GM18526 (cell line): ENCODE results near the gene SMIM43.

Experiments
- POLR2A ChIP-seq: IDR thresholded peaks from 3 replicates; pipeline ENCODE4 v1.6.1; 2011; ENCODE audit not compliant: insufficient read length; ENCODE audit errors: extremely low read depth

Gene SMIM43

DNA sequence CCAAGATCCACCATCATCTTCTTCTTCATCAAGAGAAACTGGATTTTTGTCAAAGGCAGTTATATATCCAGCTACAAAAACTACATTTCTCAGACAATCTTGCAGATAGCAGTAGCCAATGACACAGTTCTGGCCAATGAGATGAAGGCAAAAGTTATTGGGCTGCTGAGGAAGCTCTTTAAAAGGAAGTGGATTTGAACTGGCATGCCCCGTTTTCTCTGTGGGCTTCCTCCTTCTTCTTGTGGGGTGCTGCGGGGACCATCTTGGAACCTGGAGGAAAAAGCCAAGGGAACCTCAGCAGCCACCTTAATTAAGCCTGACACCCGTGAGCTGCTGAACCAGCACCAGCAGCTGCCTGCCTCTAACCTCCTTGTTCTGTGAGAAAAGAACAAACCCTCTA, 4.8 kb downstream of the SMIM43 start:
- no peak for TF ChIP-seq POLR2A

DNA sequence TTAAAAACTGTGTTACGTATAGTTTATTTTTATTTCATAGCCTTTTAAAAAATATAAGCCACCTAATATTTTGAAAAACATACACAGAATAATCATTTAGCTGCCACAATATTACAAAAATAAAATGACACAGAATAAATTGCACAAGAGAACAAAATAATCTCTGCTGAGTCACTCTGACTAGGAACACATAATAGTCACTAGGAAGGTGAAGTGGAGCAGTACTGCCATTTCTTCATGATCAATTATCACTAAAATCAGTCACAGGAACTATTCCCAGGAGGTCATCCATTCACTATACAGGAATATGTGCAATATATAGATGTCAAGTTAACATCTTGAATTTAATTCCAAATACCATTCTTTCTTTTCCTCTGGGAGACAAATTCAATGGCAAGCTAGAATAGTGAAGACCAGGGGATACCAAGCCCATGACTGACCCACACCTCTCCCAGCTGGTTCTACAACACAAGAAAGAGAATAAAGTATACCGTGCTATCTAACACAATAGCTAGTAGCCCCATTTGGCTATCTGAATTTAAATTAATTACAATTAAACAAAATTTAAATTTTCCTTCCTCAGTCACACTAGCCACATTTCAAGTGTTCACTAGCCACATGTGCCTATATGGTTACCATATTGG, 5.9 kb downstream of the SMIM43 start:
- TF ChIP-seq POLR2A = no peak

DNA sequence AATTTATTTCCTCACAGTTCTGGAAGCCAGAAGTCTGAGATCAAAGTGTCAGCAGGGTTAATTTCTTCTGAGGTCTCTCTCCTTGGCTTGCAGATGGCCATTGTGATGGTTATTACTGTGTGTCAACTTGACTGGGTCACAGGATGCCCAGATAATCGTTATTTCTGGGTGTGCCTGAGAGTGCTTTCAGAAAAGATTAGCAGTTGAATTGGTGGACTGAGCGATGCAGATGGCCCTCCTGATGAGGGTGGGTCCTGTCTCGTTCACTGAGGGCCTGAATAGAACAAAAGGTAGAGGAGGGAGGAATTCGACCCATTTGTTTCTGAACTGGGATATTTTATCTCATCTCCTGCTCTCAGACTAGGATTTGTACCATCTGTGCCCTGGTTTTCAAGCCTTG, 15.7 kb downstream of the SMIM43 start:
- no peak for TF ChIP-seq POLR2A

DNA sequence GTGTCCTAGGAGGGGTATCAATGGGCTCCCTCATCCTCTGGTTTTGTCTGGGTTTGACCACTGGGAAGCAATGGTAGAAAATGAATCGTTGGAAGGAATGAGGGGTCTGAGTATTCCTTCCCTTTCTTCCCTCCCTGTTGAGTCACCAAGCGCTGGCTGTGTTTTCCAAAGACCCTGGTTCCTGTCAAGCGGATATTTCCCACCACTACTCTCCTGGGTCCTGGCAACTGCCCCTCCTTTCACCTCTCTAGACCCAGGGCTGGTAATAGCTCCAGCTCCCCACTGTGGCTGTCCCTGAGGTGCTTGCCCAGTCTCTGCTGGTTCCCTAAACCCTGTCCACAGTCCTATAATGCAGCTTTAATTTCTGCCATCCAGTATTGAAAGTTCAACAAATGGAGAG, 22.2 kb downstream of the SMIM43 start:
- no peak for TF ChIP-seq POLR2A

DNA sequence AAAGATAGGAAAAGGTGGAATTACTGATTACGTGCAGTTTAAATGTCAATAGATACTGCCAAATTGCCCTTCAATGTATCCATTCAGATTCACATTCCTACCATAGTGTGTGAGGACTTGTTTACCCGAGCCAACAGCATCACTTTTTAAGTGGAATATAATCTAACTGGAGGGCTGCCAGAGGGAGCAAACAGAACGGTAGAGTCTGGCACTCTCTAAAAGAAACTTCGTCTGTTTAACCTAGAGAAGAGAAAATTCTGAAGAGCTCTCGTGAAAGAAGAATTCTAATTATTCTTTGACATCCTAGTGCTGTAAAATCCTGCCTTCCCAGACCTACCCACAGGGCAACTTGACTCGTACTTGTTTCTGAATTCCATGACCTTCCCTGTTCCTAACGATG, 23.2 kb downstream of the SMIM43 start:
- no peak for TF ChIP-seq POLR2A

DNA sequence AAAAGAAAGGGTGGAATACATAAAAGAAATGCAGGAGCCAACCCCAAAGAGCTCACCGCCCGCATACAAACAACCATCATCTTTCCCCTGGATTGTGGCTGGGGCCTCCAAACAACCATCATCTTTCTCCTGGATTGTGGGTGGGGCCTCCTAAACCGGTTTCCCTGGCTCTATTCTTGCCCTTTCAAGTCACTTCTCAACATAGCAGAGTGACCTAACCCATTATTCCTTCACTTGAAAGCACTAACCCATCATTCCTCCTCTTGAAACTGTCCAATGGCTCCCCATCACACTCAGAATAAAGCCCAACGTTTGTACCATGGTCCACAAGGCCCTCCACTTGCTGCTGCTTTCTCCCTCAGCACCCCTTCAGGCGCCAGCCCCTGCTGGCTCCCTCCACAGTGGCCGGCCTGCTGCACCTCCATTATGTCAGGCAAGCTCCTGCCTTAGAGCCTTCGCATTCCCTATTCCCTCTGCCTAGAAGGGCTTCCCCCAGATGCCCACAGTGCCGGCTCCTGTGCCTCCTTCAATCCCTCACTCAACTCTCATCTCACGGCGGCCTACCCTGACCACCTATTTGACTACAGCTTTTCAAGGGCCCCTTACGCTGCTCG, 24.1 kb downstream of the SMIM43 start:
- no peak for TF ChIP-seq POLR2A

DNA sequence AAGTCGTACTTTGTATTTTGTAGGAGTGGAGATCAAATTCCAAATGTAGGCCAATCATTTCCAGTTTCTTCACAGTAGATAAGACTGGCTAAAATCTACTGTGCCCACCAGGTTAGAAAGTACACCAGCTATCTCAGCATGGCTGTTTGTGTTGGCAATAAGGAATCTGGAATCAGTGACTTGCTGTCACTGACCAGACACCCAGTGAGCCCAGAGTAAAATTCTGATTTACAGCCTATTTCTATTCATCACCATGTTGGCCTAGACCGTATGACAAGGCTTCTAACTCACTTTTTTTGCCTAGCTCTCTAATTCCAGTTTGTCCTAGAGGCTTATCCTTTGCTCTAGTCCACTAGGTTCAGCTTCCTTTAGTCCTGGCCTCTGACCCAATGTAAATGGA, 25.4 kb downstream of the SMIM43 start:
- TF ChIP-seq POLR2A = no peak

DNA sequence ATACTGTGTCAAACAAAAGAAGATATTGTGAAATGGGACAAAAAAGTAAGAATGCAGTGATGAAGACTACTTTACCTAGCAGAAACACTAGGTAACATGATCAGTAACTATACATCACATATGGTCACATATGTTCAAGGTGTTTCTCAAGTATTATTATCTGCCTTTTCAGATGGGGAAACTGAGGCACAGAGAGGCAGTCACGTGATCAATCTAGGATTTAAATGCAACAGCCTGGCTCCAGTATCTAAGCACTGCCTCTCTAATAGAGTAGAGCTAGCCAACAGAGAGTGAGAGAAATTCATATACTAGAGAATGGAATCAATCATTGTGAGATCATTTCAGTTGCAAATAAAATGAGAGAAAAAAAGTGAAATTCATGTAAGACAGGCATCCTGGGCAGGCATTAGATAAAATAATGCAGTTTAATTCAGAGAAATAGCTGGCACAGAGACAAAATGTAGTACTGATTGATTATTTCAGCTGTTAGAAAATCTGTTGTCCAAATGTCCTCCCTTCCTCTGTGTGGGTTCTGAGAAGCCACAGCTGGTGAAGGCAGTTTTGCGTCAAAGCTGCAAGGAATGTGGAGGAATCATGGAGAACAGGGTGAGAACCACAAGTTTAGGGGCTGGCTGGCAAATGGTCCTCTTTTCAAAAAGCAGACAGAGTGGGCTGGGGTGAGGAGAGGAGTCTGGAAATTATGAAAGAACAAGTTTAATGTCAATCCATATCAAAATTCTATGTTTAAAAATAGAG, 26.0 kb downstream of the SMIM43 start:
- no peak for TF ChIP-seq POLR2A

DNA sequence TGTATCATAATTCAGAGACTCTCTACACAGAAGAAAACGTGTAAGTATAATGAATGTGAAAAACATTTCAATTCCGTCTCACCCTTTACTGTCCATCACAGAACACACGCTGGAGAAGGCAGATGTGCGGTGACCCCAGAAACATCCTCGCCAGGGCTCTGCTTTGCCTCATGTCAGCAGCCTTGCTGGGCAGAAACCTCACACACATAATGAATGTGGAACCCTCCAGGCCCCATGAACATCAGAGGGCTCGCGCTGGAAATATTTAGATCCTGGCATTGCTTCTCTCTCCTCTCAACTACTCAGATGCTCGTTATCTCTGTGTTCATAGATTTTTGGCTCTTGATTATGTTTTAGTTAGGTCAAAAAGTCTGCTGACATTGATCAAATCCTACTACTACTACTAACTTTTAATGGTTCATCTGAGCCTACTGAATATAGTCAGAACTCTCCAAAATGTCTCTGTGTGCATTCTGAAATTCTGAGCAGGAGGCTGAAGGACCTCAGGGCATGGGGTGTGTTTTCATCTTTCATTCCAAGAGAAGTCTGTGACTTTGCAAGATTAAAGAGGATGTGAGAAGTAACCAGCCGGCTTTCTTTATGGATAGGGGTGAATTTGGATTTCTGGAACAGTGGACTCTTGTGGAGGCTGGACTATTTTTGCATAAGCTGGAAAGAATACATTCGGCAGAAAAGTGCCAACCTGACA, 27.0 kb downstream of the SMIM43 start:
- no peak for TF ChIP-seq POLR2A

DNA sequence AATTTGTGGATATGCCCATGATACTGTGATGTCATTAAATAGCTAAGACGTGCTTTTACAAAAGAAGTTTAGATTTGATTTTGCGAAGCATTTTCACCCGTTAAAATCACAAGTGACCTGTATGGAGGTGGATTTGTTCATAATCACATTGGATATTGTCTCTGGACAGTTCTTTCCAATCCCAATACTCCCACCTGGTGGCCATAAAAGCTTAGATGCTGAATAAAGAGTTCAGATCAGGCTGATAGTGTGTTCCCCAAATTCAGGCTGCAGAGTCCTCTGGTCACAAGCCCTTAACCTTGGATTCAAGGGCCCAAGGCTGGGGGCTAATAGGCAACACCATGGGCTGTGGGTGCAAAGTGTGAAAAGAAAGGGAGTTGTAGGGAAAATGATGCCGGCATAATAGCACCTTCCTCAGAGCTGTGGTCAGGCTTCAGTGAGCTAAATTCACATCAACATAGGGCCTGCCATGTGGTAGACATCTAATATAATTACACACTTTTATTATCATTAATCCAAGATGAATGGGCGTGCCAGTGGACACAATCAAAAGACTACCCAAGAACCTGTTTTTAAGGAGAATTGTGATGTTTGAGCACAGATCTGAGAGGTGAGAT, 28.1 kb downstream of the SMIM43 start:
- TF ChIP-seq POLR2A = no peak

DNA sequence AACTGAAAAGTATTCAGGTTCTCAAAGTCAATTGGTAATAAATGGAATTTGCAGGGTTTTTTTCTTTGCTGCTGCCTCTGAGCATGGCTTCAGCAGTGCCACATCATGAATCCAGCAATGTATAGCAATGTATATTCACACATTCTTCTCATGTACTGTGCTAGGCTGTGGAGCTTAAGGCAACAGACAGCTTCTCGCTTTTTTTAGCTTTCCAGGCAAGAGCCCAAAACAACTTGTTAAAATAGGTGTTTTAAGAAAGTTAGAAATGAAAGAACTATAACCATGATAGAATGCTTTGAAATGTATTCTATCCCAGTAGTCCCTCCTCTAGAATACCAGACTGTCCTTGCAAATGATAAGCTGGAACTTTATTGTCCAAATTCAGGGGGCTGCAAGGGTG, 30.4 kb downstream of the SMIM43 start:
- TF ChIP-seq POLR2A = no peak

DNA sequence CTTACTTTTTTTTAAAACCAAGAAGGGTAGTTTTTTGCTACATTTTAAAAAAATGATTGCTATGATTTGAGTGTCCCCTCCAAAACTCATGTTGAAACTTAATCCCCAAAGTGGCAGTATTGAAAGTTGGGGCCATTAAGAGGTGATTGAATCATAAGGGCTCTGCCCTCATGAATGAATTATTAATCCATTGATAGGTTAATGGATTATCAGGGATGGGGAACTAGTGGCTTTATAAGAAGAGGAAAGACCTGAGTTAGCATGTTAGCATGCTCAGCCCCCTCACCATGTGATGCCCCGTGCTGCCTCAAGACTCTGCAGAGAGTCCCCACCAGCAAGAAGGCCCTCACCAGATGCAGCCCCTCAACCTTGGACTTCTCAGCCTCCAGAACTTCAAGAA, 31.0 kb downstream of the SMIM43 start:
- TF ChIP-seq POLR2A = no peak

DNA sequence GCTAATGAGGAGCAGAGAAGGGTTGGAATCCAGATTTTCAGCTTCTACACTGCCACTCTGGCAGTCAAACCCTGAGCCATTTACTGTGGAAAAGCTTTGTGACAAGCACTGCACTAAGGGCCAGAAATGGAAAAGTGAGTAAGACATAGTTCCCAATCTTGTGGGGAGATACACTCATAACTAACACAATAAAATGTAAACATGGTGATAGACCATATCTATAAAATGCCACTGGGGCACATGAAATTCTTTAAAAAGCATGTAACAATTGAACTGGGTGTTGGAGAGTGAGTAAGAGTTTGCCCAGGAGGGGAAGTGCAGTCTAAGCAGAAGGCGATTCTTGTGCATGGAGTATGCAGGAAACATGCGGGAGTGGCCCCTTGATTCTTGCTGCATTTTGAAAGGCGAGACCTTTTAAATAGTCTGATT, 36.2 kb downstream of the SMIM43 start:
- no peak for TF ChIP-seq POLR2A

DNA sequence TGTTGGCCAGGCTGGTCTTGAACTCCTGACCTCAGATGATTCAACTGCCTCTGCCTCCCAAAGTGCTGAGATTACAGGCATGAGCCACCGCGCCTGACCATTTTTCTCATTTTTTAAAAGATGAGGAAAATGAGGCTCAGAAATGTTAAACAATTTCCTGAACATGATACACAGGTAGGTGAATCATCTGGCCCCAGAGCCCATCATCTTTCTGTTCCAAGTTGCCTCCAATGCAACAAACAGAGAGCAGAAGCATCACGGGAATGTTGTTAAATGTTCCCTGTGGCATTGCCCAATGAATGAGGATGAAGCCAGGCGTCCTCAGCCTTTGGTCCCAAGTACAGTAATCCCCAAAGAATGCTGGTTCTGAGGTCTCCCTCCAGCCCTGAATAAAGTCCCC, 36.9 kb downstream of the SMIM43 start:
- no peak for TF ChIP-seq POLR2A

DNA sequence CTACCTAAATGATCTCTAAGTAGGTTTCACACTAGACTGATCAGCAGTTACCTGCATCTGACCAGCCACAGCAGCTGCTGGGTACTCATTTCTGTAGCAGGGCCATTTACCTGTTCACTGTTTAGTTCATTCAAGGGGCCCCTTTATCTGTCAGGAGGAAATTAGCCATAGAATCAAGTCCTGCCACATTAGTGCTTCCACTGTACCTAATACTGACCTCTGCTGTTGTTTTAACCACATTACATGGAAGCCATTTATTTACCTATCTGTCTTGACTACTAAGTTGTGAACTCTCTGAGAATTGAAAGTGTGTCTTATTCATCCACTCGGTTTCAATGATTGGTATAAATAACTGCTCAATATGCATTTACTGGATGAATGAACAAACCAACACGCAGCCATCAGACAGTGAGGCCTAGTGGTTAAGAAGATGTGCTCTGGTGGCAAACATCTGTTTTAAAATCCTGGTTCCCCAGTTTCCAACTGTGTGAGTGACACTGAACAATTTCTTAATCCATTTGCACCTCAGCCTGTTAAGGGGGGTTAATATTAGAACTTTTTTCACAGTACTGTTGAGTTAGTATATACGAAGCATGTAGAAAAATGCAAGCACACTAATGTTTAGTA, 38.2 kb downstream of the SMIM43 start:
- TF ChIP-seq POLR2A = no peak
